AG10803 (cell line): ENCODE results near the gene ROBO1.

Experiments
- DNase-seq: peaks from one replicate; pipeline ENCODE4 v3.0.0; 2010; ENCODE audit warnings: low read depth
- H3K4me3 ChIP-seq: 2 replicates; pipeline ENCODE4 v1.5.1; 2011; ENCODE audit warnings: mild to moderate bottlenecking, low read length, control low read depth
- CTCF ChIP-seq: conservative IDR thresholded peaks from 2 replicates; pipeline ENCODE4 v1.5.1; 2011; ENCODE audit warnings: mild to moderate bottlenecking, low read length, control low read depth, inconsistent platforms

Gene ROBO1

DNA sequence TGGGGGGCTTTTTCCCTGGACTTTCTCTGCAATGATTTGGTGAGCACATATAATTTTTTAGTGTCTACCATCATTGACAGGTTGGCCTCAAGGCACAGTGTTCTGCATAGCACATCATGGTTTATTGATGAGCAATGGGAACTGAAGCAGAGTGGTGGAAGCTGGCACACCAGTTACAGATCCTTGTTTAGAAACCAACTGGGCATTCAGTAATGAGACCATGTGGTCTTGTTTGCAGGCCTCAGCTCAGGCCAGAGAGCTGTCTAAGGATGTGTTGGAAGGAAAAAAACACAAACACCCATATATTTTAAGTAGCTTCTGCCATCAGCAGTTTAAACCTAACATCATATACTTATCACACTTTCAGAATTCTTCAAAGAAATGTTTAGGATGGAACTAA is 610.6 kb downstream of the ROBO1 start:
- no peak for TF ChIP-seq CTCF
- no peak for DNase-seq
- H3K4me3 ChIP-seq = no peak overlapping the region

DNA sequence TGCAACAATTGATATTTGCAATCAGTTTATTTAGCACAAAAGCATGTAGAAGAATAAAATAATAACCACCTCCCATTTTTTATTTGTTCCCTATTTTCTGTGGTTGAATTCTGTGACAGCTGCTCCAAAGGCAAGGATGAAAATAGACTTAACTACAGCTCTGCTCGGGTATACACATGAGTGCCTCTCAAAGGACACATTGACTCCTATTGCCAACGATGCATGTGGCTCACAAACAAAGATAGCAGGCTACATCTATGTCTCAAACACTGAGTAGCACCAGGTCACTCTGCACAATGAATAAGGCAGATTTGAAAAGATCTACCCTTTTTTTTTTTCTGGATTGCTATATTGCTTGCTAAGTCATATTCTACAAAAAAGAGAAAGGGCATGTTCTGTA is 612.9 kb downstream of the ROBO1 start:
- no peak for TF ChIP-seq CTCF
- no peak overlapping the region for H3K4me3 ChIP-seq
- no peak for DNase-seq

- DNase-seq = peak; percentile 10
- no peak for TF ChIP-seq CTCF
- no peak overlapping the region for H3K4me3 ChIP-seq
Observed at GRCh38 chr3:79148786-79149185, 619.0 kb downstream of the ROBO1 start.

DNA sequence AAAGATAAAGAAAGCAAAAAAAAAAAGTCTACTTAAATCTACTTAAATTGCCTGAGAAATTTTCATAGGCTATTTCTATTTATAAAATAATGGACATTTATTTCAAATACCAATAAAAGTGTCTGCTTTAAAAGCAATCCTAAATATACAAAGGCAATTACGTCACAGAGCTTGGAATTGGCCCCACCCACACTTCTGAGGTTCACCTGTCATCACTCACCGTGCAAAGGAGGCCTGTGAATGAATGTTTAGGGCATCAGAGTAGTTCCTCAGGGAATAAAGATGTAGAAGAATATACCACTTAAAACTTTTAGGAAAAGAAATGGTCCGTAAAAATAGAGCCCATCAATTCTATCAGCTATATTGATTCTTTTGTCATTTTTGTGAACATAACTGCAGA is 621.8 kb downstream of the ROBO1 start:
- no peak overlapping the region for H3K4me3 ChIP-seq
- DNase-seq = no peak
- no peak for TF ChIP-seq CTCF

- DNase-seq = peak; percentile 66
- TF ChIP-seq CTCF = no peak
- no peak overlapping the region for H3K4me3 ChIP-seq
Observed at GRCh38 chr3:79140708-79141107, 627.1 kb downstream of the ROBO1 start.

- H3K4me3 ChIP-seq = no peak overlapping the region
- TF ChIP-seq CTCF = no peak
- DNase-seq = peak; percentile 11
Observed at GRCh38 chr3:79139395-79140068, 628.3 kb downstream of the ROBO1 start.

GRCh38 chr3:79125313-79125984 is 642.3 kb downstream of the ROBO1 start:
- H3K4me3 ChIP-seq = no peak overlapping the region
- no peak for TF ChIP-seq CTCF
- DNase-seq = no peak
